GM18508 (cell line): ENCODE measurements around the gene PRPF31.
A peak's percentile ranks its signal among the peaks of the same experiment; 100 is the strongest.

ENCODE experiments used
- ATAC-seq: cut with Tn5 transposase; IDR thresholded peaks from one replicate; pipeline ENCODE4 v1.9.1; 2021; ENCODE audit warnings: moderate number of reproducible peaks; ENCODE audit not compliant: insufficient read depth, unreplicated experiment

Gene PRPF31

DNA sequence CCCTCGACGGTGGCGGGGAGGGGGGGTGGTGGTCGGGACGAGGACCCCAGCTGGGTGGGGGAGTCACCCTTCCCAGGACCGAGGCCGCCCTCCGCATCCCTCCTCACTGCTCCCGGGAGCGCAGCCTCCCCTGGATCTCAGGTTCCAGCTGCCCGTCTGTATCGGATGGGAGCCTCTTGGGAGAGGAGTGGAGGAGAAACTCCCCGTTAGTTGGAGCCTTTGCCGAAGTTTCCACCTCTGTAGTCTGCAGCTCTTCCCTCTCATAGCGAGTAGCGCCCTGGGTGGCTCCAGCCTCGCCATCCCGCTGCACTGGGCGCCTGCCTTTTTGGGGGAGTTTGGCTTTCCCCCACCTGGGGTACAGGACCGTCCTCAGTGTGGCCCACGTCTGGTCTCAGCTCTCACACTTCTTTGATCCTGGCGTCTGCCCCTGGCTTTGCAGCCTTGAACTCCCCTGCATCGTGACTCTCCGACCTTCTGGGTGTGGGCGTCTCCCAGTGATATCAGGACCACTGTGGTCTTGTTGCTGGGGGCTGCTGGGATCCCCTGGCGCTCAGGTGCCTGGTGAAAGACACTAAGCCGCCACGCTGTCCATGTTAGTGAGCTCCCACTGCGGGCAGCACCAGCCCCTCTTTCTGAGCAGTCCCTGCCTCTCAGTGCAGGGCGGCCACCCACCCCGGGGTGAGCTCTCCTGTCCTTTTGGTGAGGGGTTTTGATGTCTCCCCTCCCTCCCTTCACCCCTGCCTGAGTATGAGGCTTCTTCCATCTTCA, 23.1 kb downstream of the PRPF31 start:
- no peak for ATAC-seq

DNA sequence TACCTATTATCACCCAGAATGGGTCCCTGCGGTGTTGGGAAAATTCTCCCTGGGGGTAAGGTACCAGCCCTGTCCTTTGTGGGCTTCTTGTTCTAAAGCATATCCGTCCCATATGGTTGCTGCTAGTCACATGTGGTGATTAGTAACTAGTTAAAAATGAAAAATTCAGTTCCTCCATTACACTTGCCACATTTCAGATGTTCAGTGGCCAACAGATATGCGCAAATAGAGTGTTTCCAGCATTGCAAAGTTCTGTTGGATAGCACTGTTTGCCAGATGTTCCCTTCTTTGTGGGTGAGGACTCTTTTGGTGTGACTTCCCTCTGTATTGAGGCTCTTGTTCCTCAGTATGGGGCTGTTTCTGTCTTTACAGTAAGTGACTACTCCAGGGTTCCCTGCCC, 25.8 kb downstream of the PRPF31 start:
- ATAC-seq, result no peak

DNA sequence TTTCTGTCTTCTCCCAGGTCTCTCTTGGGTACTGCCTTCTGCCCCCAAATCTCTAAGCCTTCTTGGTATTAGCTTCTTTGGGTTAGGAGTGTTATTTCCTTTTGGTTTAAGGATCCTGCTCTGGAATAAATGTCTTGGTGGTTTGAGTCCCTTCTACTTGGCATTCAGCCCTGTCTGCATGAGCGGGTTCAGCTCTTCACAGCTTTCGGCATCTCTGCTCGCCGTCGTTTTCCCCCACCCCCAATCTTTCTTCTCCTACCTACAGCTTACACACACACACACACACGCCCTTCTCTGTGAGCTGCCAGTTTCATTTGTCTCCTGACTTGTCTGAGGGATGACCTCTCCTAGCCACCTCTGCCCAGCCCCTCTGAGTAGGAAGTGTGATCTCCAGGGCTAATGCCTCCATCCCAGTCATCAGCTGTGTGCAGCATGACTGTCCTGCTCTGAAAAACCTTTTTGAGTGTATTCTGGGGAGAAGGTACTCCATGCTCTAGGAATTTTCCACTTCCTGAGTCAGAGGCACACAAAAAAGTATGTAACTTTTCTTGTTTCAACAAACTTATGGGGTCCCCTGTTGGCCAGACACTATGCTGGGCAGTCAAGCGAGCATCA, 26.7 kb downstream of the PRPF31 start:
- ATAC-seq, result no peak

DNA sequence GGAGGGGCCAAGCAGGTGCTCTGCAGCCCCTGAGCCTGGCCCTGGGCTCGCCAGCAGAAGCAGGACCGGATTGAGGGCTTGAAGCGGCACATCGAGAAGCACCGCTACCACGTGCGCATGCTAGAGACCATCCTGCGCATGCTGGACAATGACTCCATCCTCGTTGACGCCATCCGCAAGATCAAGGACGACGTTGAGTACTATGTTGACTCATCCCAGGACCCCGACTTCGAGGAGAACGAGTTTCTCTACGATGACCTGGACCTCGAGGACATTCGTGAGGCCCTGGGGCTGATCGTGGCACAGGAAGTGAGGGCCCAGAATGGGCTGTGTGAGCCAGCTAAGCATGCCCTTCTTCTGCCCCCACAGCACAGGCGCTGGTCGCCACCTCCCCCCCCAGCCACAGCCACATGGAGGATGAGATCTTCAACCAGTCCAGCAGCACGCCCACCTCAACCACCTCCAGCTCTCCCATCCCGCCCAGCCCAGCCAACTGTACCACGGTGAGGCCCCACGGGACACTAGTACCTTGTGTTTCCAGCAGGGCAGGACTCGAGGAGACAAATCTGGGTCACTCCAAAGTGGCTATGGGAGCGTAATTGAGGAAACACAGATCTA, 30.1 kb downstream of the PRPF31 start:
- no peak for ATAC-seq

DNA sequence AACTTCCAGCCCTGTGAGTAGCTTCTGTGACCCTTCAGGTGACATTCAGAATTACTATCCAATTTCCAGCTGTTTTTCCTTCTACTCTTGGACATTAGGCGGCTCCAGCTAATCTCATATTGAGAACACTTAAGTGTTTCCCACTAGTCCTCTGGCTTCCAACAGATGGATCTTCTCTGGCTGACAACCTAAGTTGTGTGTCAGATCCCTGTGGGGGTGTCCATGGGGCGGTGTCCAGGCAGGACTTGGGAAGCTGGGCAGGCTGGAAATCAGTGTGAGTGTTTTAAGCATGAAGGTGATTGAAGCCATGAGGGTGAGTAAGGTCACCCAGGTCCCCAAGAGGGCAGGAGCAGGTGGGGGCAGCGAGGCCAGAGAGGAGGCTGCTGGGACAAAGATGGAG, 32.1 kb downstream of the PRPF31 start:
- ATAC-seq, result no peak

DNA sequence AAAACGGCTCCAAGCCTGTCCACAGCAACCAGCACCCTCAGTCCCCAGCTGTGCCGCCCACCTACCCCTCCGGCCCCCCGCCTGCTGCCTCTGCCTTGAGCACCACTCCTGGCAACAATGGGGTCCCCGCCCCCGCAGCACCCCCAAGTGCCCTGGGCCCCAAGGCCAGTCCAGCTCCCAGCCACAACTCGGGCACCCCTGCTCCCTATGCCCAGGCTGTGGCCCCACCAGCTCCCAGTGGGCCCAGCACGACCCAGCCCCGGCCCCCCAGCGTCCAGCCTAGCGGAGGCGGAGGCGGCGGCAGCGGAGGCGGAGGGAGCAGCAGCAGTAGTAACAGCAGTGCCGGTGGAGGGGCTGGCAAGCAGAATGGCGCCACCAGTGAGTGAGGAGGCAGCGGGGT, 32.6 kb downstream of the PRPF31 start:
- no peak for ATAC-seq

DNA sequence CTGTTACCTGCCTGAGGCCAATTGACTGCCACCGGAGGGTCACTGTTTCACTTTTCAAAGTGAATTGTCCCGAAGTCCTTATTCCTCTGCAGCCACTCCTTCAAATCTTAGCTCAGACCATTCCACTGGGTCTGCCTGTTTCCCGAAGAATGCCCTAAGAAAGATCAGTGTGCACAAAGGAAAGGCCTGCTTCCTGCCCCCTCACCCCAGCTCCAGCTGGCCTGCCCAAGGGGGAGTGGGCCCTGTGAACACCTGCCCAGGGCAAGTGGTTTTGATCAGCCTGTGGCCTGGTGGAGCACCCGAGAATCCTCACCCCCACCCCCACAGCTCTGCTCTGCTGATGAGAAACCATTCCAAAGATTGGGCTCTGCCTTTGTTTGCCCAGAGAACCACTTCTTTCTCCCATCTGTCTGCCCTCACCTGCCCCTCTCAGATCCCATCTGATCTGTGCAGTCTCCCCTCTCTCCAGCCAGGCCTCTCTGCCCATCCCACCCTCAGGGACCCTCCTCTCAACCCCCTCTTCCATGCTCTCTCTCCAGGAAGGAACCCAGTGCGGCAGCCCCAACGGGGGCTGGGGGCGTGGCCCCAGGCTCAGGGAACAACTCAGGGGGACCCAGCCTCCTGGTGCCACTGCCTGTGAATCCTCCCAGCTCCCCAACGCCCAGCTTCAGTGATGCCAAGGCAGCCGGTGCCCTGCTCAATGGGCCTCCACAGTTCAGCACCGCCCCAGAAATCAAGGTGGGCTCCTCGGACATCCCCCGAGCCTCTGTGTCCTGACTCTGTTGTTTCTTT, 33.7 kb downstream of the PRPF31 start:
- no peak for ATAC-seq

DNA sequence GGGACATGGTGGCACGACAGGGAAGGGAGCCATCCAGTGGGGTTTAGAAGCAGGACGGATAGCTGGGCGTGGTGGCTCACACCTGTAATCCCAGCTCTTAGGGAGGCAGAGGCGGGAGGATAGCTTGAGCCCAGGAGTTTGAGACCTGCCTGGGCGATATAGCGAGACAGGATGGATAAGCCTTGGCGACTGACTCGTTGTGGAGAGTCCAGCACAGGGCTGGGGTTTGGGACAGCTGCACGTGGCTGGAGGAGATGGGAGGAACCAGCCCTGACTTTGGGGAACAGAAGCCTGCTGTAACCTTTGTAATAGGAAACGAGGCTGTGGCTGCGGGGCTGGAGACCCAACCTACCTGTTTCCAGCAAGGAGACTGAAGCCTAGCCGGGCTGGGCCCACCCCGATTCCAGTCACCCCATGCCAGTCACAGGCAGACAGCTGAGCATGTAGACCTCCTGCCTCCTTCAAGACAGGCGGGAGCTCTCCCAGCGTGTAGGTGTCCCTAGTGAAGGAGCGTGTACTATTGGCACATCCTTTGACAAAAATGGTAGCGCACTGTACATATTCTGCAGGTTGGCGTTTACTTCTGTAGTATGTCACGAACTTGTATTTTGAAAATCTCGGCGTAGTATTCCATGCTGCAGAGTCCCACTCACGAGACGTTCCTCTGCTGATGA, 35.9 kb downstream of the PRPF31 start:
- ATAC-seq, result no peak

DNA sequence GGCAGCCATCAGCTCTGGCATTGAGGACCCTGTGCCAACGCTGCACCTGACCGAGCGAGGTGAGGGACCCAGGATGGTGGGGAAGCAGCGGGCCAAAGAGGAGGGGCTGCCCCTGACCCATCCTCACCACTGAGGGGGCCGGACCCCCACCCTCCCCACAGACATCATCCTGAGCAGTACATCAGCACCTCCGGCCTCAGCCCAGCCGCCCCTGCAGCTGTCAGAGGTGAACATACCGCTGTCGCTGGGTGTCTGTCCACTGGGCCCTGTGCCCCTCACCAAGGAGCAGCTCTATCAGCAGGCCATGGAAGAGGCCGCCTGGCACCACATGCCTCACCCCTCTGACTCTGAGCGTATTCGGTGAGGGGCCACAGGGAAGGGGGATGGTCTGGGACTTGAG, 36.7 kb downstream of the PRPF31 start:
- ATAC-seq, result no peak

DNA sequence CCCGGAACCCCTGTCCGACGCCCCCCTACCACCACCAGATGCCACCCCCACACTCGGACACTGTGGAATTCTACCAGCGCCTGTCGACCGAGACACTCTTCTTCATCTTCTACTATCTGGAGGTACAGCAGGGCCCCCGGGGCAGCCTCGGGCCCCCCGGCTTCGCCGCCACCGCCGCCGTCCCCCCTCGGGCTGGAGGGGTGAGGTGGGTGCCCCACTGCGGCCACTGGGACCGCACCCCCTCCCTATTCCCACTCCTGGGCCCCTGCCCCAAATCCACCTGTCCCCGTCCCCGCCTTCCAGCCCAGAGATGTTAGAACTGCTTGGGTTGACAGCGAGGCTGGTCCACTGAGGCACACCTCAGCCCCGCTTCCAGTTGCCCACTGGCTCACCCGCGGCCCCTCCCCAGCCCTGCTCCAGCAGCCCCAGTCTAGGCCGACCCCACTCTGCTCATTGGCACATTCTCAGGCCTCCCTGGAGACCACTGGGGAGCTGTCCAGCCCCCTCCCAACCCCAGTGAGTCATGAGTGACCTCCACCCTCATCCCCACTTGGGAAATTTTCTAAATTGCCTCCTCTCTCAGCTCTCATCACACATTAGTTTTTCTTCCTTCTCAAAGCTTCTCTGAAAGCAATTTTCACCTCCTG, 37.4 kb downstream of the PRPF31 start:
- ATAC-seq, result no peak

DNA sequence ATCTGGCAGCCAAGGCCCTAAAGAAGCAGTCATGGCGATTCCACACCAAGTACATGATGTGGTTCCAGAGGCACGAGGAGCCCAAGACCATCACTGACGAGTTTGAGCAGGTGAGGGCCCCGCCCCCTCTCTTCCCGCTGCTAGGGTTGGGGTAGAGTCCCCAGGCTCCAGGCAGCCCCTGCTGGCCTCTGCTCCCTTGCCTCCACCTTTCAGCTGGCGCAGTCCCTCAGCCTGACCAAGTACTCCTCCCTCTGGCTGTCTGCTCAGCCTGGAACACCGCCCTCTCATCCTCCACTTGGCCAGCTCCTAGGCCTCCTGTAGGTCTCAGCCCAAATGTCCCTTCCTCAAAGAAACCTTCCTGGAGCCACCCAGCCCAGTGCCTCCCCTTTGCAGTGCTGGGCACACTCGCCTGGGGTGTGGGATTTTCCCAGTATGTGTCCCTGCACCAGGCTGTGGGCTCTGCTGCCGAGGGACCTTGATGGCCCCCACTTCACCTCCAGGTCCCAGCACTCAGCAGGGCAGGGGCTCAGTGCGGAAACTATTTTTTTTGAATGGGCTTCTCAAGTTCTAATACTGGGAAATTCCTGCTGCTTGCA, 38.3 kb downstream of the PRPF31 start:
- ATAC-seq, result no peak

DNA sequence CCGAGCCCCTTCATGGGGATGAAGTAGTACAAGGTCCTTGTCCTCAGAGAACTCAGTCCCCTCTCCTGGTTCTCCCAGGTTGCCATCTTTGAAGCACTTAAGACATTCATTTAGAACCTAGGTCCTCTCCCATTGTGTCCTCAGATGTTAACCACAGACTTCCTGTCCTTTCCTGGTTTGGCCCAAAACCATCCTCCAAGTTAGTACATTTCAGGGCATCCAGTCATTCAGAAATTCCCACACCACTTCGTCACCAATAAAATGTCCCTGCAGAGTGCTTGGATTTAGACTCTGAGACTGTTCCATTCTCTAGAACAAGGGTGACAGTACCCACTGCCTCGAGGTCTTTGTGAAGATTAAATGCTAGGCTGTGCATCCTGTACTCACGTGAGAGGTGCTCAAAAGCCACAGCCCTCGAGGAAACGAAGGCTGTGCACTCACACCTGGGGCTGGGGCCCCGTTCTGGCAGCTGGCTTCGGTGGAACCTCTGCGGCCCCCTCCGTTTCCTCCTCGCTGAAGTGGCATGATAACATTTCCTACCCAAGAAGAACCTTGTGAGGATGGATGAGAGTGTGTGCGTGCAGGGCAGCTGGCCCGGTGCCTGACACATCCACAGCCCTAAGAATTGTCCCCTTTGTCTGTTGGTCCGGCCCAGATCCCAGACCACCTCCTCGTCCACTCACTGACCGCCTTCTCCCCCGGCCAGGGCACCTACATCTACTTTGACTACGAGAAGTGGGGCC, 39.2 kb downstream of the PRPF31 start:
- no peak for ATAC-seq

DNA sequence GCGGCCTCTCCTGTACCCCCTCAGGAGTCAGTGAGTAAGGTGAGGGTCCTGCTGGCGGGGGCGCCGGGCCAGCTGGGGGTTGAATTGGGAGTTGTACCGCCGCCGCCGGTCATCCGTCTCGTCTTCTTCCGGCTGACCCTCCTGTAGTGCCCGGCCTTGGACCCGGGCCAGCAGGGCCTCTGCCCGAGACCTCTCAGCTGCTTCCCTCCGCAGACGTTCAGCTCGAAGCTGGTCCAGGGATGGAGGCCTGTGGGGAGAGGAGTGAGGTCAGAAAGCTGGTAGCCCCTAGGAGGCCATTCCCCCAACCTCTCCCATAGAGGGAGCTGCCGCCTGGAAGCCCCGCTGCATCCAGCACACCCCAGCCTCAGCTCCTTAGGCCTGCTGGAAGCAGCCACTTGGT, 40.1 kb downstream of the PRPF31 start:
- ATAC-seq, result no peak

DNA sequence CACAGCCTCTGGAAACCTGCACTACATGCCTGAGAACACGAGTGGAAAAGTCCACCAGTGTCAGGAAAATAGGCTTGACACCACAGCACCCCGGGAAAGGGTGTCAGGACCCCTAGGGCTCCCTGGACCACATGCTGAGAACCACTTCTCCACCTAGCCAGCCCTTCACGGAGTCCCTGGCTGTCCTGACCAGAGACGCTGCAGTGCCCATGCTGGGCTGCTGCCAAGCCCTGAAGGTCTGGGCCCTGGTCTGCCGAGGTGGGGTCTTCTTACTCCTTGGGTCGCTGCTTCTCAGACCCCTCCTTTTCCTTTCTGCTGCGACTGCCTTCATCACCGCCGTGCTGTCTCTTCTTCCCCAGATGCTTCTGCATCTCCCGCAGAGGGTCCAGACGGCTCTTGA, 40.9 kb downstream of the PRPF31 start:
- ATAC-seq, result no peak

DNA sequence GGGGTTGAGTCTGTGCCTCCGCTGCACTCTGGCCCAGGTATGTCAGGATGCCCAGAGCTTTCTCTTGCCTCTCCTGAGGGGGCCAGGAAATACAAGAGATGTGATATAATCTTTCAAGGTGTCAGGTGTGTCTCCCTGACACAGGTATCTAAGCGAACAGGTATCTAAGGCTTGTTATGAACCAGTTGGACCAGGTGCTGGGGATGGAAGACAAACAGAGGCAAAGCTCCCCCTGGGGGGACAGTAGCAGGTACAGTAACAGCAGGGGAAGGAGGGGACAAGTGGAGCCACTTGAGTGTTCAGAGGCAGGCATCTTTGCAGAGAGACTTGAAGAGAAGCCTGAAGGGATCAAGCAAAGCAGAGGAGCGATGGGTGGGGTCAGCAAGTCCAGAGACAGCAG, 41.4 kb downstream of the PRPF31 start:
- ATAC-seq, result no peak

DNA sequence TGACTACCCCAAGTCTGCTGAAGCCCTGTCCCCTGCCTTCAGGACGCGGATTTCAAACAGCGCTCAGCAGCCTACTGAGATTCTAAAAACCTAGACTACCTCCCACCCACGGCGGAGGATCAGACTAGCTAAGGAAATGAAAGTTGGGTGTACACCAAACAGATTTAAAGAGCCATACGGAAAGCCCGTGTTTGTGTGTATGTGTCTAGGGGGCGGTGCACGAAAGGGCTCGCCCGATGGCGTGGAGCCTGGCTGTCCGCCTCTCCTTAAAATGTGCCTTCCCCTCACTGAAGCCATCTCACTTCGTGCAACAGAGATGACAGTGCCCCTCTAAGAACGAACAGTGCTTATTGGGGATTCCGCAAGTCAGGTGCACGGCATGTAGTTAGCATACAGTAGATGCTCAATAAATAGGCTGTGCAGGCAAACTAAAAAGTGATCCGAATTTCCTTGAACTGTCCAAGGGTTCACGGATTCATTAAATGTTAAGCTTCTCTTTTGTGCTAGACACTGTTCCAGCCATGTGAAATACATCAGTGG, 43.3 kb downstream of the PRPF31 start:
- no peak for ATAC-seq

DNA sequence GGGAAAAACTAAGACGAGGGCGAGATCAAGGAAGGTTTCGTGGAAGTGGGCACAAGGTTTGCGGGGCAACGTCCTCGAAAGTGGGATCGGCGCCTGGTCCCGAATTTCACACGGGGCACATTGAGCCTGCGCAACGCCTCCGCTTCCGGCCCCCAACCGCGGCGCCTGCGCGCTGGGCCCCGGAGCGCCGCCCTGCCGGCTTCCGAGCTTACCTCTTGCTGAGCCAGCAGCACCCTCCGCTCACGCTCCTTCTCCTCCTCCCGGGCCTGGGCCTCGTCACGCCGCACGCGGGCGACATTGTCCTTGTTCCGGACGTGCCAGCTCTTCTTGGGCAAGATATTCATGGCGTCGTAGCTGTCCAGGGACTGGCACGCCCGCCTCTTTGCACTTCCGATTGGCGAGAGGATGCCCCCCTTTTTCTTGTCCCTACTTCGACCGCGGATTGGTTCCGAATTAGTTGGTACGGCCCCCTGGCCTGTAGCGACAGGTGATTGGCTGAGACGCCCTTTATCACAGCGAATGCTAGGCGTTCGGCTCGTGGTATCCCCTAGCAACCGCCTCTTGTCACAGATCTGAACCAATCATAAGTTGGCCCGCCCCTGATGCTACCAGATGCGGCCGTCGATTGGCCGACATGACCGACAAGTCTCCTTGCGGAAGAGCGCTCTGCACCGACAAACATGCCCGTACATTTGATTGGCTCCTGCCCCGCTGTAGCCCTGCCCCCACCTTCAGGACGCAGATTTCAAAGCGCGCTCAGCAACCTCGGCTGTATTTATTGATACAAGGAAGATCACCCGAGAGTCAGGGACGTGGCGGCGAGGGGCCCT, 44.0 kb downstream of the PRPF31 start, which contains the start of gene LENG1:
TSS of gene LENG1 (minus strand) at position 370 of the 830 bp plus-strand sequence. CDS start at position 344, 26 bp downstream.
- ATAC-seq, result peak; percentile 88
